HG03442 (cell line): ENCODE results near the gene TMC6.
"Not testable (repeated sequence)": the region's sequence is repeated elsewhere in the genome, so short reads cannot be mapped to it uniquely, and the experiment has no call there.

Experiments used
- ATAC-seq: cut with Tn5 transposase; IDR thresholded peaks from one replicate; pipeline ENCODE4 v1.9.1; 2021; ENCODE audit warnings: mild to moderate bottlenecking, moderate library complexity; ENCODE audit not compliant: unreplicated experiment

The TMC6 gene

GRCh38 chr17:78125138-78125913 is 3.2 kb downstream of the TMC6 start:
- no peak for ATAC-seq

- ATAC-seq, result no peak
Observed at GRCh38 chr17:78124836-78125137, 3.8 kb downstream of the TMC6 start.

- no peak for ATAC-seq
Observed at GRCh38 chr17:78124081-78124835, 4.3 kb downstream of the TMC6 start.

GRCh38 chr17:78123258-78123929 is 5.2 kb downstream of the TMC6 start:
- ATAC-seq, result no peak

GRCh38 chr17:78122931-78123249 is 5.7 kb downstream of the TMC6 start:
- no peak for ATAC-seq

- no peak for ATAC-seq
Observed at GRCh38 chr17:78122216-78122930, 6.2 kb downstream of the TMC6 start.

GRCh38 chr17:78121801-78122215 is 6.7 kb downstream of the TMC6 start:
- ATAC-seq, result no peak

- no peak for ATAC-seq
Observed at GRCh38 chr17:78120971-78121800, 7.4 kb downstream of the TMC6 start.

GRCh38 chr17:78120537-78120936 is 8.0 kb downstream of the TMC6 start:
- no peak for ATAC-seq

GRCh38 chr17:78118801-78119241 is 9.7 kb downstream of the TMC6 start:
- no peak for ATAC-seq

- no peak for ATAC-seq
Observed at GRCh38 chr17:78117027-78117981, 11.3 kb downstream of the TMC6 start.

- ATAC-seq, result no peak
Observed at GRCh38 chr17:78116411-78116810, 12.1 kb downstream of the TMC6 start.

- not testable (repeated sequence) for ATAC-seq
Observed at GRCh38 chr17:78115803-78116202, 12.8 kb downstream of the TMC6 start.

- no peak for ATAC-seq
Observed at GRCh38 chr17:78114831-78115723, 13.5 kb downstream of the TMC6 start.

GRCh38 chr17:78113804-78114785 is 14.5 kb downstream of the TMC6 start:
- no peak for ATAC-seq

- ATAC-seq, result no peak
Observed at GRCh38 chr17:78112518-78113471, 15.8 kb downstream of the TMC6 start.
